HepG2 (cell line): Measurements from ENCODE around the gene ZNF451. TPM values are rescaled to one million over a fixed set of nuclear protein-coding genes. Genes with fewer than 3 reads are reported as not detected.

Experiments
- CEBPG ChIP-seq: IDR thresholded peaks from 2 replicates; pipeline ENCODE4 v1.6.1; 2016
- FOXC1 ChIP-seq: sonication (generic); formaldehyde crosslinking; IDR thresholded peaks from 2 replicates; pipeline ENCODE4 v1.8.0; 2022; ENCODE audit warnings: mild to moderate bottlenecking, missing genetic modification reagents, borderline replicate concordance
- GTF2F1 ChIP-seq: fragments of 150-350 bp; IDR thresholded peaks from 2 replicates; pipeline ENCODE4 v1.6.1; 2014; ENCODE audit warnings: low read length
- HNF4G ChIP-seq, 2 experiments: sonication (generic) in 1 of 2; formaldehyde crosslinking in 1 of 2; IDR thresholded peaks; 2 replicates each; pipeline versions ENCODE4 v1.4.0 to v1.6.1; 2011 to 2020; ENCODE audit warnings: borderline replicate concordance in 2 of 2, low read depth in 2 of 2, mild to moderate bottlenecking in 2 of 2, low read length in 1 of 2, missing genetic modification reagents in 1 of 2, moderate library complexity in 1 of 2
- NBN ChIP-seq: fragments of 450-650 bp; conservative IDR thresholded peaks from 2 replicates; pipeline ENCODE4 v1.6.1; 2017
- NFKB2 ChIP-seq: sonication (generic); formaldehyde crosslinking; IDR thresholded peaks from 2 replicates; pipeline ENCODE4 v1.4.0; 2020; ENCODE audit warnings: missing genetic modification reagents, borderline replicate concordance
- RAD21 ChIP-seq: fragments of 450-650 bp; formaldehyde crosslinking; IDR thresholded peaks from 2 replicates; pipeline ENCODE4 v1.5.0; 2020; ENCODE audit warnings: mild to moderate bottlenecking
- TBX3 ChIP-seq: fragments of 450-650 bp; IDR thresholded peaks from 2 replicates; pipeline ENCODE4 v1.6.1; 2017; ENCODE audit warnings: antibody characterized with exemption, mild to moderate bottlenecking, inconsistent platforms, borderline replicate concordance
- TGIF2 ChIP-seq: IDR thresholded peaks from 2 replicates; pipeline ENCODE4 v1.6.1; 2016; ENCODE audit warnings: control low read depth, missing compliant biosample characterization
- ZBTB2 ChIP-seq: sonication (generic); formaldehyde crosslinking; IDR thresholded peaks from 2 replicates; pipeline ENCODE4 v1.8.0; 2022; ENCODE audit warnings: low read depth, missing genetic modification reagents
- ZNF121 ChIP-seq: sonication (generic); formaldehyde crosslinking; IDR thresholded peaks from 2 replicates; pipeline ENCODE4 v1.5.0; 2020; ENCODE audit warnings: mild to moderate bottlenecking, missing genetic modification reagents
- ZNF276 ChIP-seq: sonication (generic); formaldehyde crosslinking; IDR thresholded peaks from 2 replicates; pipeline ENCODE4 v1.4.0; 2020; ENCODE audit warnings: mild to moderate bottlenecking, low read depth, missing genetic modification reagents
- ZNF3 ChIP-seq: IDR thresholded peaks from 2 replicates; pipeline ENCODE4 v1.7.0; 2017; ENCODE audit warnings: inconsistent platforms
- ZNF614 ChIP-seq: IDR thresholded peaks from 2 replicates; pipeline ENCODE4 v1.6.1; 2018; ENCODE audit warnings: missing biosample characterization, missing genetic modification reagents, inconsistent platforms, borderline replicate concordance
- ZNF629 ChIP-seq: sonication (generic); formaldehyde crosslinking; conservative IDR thresholded peaks from 2 replicates; pipeline ENCODE4 v1.5.0; 2020; ENCODE audit warnings: missing genetic modification reagents
- ZNF724P ChIP-seq: sonication (generic); formaldehyde crosslinking; IDR thresholded peaks from 2 replicates; pipeline ENCODE4 v1.8.0; 2022; ENCODE audit warnings: missing genetic modification reagents, borderline replicate concordance
- ZNF766 ChIP-seq: sonication (generic); formaldehyde crosslinking; IDR thresholded peaks from 2 replicates; pipeline ENCODE4 v1.5.0; 2020; ENCODE audit warnings: missing genetic modification reagents, borderline replicate concordance
- ZXDC ChIP-seq: sonication (generic); formaldehyde crosslinking; IDR thresholded peaks from 2 replicates; pipeline ENCODE4 v1.5.0; 2020; ENCODE audit warnings: mild to moderate bottlenecking, missing genetic modification reagents
- polyA plus RNA-seq, 8 experiments: library from polyadenylated mRNA; depleted of rRNA in 3 of 8; stranded (reverse) in 7 of 8; unstranded in 1 of 8; fragments of >200 nt; fragmentation: Illumina TruSeq in 4 of 8; extraction: Trizol in 4 of 8; gene quantifications; 2 replicates each; pipeline versions ENCODE4 v1.2.1 to v1.2.3, GENCODE V29; 2011 to 2016; ENCODE audit warnings: low read depth in 4 of 8, missing spikeins in 1 of 8, mixed read lengths in 1 of 8; ENCODE audit not compliant: insufficient read depth in 1 of 8
- total RNA-seq, 5 experiments: library from RNA; depleted of rRNA; stranded (reverse); fragments of >200 nt; fragmentation: Illumina TruSeq; extraction: Trizol; gene quantifications; 2 replicates each; pipeline ENCODE4 v1.2.3, GENCODE V29; 2016; ENCODE audit warnings: low read depth in 1 of 5
- TF ChIP-seq, protein P1 (sequence below): sonication (generic); formaldehyde crosslinking; IDR thresholded peaks from 2 replicates; pipeline ENCODE4 v1.4.0; 2020; ENCODE audit warnings: mild to moderate bottlenecking, missing genetic modification reagents
- TF ChIP-seq, protein P2 (sequence below): sonication (generic); formaldehyde crosslinking; IDR thresholded peaks from 2 replicates; pipeline ENCODE4 v1.8.1; 2023; ENCODE audit warnings: missing genetic modification reagents, mild to moderate bottlenecking, borderline replicate concordance

Gene ZNF451
- total and polyA plus RNA-seq, 2 of the 13 experiments (the other 11 are each of a cell fraction or from before 2014, with no cell fraction given), result 32.1 to 65.7 TPM

GRCh38 chr6:57190140-57190539 lies 100.2 kb downstream of the ZNF451 start (continued):
- TF ChIP-seq, protein P1, sequence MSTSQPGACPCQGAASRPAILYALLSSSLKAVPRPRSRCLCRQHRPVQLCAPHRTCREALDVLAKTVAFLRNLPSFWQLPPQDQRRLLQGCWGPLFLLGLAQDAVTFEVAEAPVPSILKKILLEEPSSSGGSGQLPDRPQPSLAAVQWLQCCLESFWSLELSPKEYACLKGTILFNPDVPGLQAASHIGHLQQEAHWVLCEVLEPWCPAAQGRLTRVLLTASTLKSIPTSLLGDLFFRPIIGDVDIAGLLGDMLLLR (CRISPR knock-in tag), result no peak
- TF ChIP-seq, protein P2, sequence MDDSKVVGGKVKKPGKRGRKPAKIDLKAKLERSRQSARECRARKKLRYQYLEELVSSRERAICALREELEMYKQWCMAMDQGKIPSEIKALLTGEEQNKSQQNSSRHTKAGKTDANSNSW (CRISPR knock-in tag), result no peak
- TF ChIP-seq GTF2F1, result no peak
- no peak for TF ChIP-seq ZNF766
- no peak for TF ChIP-seq FOXC1 (CRISPR knock-in tag)
- TF ChIP-seq TGIF2 (CRISPR knock-in tag), result 0 out of 2 replicates have a peak, but pooled peaks have one; percentile 24
- peak; percentile 40; the same call in 1 of the 2 replicates for TF ChIP-seq ZNF629 (CRISPR knock-in tag)
- TF ChIP-seq TBX3, result no peak
- TF ChIP-seq ZNF614, result peak; percentile 62; the same call in 1 of the 2 replicates
- TF ChIP-seq ZXDC (CRISPR knock-in tag), result no peak
- TF ChIP-seq ZNF3 (CRISPR knock-in tag), result no peak
- no peak for TF ChIP-seq ZNF121 (CRISPR knock-in tag)
- no peak for TF ChIP-seq NFKB2 (CRISPR knock-in tag)
- TF ChIP-seq NBN, result no peak
- TF ChIP-seq ZNF276 (CRISPR knock-in tag), result no peak
- peak; percentile 60 for TF ChIP-seq CEBPG (CRISPR knock-in tag)
- no peak for TF ChIP-seq ZBTB2 (CRISPR knock-in tag)
- TF ChIP-seq RAD21, result peak; percentile 47; the same call in 1 of the 2 replicates
- peak; percentile 50; the same call in 1 of the 2 replicates for TF ChIP-seq HNF4G (IDR thresholded peaks at IDR 0.05; ENCODE audit: borderline replicate concordance, low read depth, low read length)
- no peak for TF ChIP-seq HNF4G (CRISPR knock-in tag; IDR thresholded peaks at IDR 0.05; ENCODE audit: borderline replicate concordance, low read depth)
- no peak for TF ChIP-seq ZNF724P (CRISPR knock-in tag)
